GM18498 (cell line): ENCODE data around the gene ZNF57.
"Not testable (repeated sequence)": the region's sequence is repeated elsewhere in the genome, so short reads cannot be mapped to it uniquely, and the experiment has no call there.

Experiments
- ATAC-seq: cut with Tn5 transposase; IDR thresholded peaks from one replicate; pipeline ENCODE4 v1.9.1; 2021; ENCODE audit warnings: mild to moderate bottlenecking, moderate library complexity; ENCODE audit not compliant: unreplicated experiment

ZNF57 gene

GRCh38 chr19:2950286-2951124 lies 49.8 kb downstream of the ZNF57 start:
- peak; percentile 92 for ATAC-seq

DNA sequence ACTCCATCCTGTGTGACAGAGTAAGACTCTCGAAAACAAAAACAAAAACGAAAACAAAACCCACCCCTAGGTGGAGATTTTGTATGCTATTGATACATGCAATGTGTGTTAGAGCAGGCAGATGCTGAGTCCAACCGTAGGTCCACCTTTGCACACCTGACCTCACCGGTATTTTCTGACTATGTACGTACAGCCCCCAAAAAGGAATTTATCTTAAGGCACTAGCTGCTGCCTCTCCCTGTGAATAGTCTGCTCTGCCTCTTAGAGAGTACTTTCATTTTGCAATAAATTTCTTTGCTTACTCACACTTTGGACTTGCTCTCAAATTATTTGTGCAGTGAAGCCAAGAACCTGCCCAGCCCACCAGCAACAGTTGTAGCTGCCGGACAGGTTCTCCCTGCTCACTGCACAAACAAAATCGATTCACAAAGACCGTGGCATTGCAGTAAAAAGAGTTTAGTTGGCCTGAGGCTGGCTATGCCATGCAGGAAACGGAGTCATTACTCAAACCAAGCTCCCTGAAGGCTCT lies 52.3 kb downstream of the ZNF57 start:
- ATAC-seq, result no peak

DNA sequence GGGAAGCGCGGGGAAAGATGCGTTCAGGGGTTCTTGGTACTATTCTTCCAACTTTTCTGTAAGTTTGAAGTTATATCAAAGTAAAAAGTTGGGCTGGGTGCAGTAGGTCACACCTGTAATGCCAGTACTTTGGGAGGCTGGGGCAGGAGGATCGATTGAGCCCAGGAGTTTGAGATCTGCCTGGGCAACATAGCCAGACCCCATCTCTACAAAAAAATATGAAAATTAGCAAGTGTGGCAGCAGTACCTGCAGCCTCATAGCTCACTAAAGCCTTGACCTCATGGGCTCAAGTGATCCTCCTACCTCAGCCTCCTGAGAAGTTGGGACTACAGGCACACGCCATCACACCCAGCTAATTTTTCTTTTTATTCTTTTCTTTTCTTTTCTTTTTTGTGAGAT lies 56.4 kb downstream of the ZNF57 start:
- no peak for ATAC-seq

DNA sequence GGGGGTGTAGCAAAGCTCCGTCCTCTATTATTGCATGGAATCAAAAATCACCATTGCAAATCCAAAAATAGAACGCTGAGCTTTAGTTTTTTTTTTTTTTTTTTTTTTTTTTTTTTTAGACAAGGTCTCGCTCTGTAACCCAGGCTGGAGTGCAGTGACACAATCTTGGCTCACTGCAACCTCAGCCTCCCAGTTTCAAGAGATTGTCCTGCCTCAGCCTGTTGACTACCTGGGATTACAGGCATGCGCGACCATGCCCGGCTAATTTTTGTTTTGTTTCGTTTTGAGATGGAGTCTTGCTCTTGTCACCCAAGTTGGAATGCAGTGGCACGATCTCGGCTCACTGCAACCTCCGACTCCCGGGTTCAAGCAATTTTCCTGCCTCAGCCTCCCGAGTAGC lies 59.4 kb downstream of the ZNF57 start:
- no peak for ATAC-seq

GRCh38 chr19:2962018-2962670 lies 61.4 kb downstream of the ZNF57 start:
- peak; percentile 47 for ATAC-seq

GRCh38 chr19:2963122-2963521 lies 62.4 kb downstream of the ZNF57 start:
- ATAC-seq, result no peak

- ATAC-seq, result not testable (repeated sequence)
Observed at GRCh38 chr19:2963631-2964030, 62.9 kb downstream of the ZNF57 start.

DNA sequence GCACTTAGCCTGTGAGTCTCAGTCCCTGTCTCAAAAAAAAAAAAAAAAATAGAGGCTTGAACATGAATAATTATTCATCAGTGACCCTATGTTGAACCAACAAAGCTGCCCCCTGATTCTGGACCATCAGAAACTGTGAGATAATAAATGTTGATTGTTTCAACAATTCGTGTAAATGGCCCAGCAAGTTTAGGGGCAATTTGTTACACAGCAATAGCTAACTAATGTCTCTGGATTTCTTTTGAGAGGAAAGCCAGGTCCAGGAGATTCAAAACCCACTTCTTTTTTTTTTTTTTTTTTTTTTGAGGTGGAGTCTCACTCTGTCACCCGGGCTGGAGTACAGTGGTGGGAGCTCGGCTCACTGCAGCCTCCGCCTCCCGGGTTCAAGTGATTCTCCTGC lies 64.1 kb downstream of the ZNF57 start:
- no peak for ATAC-seq

- ATAC-seq, result no peak
Observed at GRCh38 chr19:2967972-2968371, 67.2 kb downstream of the ZNF57 start.
